GM21360 (cell line): ENCODE data around the gene ADGRG1.

ENCODE experiments used
- ATAC-seq: cut with Tn5 transposase; IDR thresholded peaks from one replicate; pipeline ENCODE4 v1.9.1; 2021; ENCODE audit warnings: mild to moderate bottlenecking, moderate library complexity; ENCODE audit not compliant: unreplicated experiment

The ADGRG1 gene

DNA sequence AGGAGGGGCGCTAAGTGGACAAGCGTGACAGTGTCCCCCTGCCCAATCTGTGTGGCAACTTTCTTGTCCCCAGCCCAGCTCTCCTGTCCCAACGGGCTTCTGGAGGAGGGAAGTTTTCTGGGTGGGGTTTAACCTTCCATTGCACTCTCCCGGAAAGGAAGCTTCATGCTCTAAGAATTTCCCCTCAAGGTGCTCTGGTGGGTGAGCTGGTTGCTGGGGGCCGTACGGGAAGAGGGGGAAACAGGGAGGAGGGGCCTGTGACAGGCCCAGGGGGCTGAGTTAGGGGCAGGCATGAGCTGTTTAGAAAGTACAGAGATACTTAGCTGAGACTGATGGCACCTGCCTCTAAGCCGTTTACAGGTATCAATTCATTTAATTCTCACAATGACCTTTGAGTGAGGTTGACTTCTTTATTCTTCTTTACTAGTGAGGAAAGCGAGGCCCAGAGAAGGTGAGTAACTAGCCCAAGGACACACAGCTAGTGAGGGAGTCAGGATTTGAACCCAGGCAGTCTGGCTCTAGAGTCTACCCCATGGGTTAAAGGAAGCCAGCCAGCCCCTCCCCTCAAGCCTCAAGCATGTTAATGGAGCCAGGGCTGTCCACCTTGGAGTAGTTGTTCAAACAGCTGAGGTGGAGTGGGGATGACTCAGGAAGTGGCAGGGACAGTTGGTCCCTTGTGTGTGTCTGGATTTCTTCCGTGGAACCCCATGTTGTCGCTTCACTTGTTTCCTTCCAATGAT, 18.9 kb downstream of the ADGRG1 start:
- no peak for ATAC-seq

DNA sequence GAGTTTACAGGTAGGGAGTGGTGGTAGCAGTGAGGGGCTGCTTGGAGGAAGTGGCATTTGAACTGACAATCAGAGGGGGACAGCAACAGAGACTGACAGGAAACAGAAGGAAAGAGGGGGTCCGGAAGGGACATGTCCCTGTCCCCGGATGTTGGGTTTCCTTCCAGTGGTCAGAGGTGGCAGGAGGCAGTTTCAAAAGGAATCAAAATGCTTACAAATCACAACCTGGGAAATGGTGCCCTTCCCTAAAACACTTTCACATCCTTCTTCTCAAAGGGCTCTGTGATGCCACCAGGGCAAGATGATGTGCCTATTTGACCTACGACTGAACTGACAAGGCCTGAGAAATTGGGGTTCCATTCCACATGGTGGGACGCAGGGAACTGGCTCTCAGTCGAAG, 19.7 kb downstream of the ADGRG1 start:
- no peak for ATAC-seq

- no peak for ATAC-seq
These were observed 20.4 kb downstream of the ADGRG1 start for GRCh38 chr16:57648581-57649442.

DNA sequence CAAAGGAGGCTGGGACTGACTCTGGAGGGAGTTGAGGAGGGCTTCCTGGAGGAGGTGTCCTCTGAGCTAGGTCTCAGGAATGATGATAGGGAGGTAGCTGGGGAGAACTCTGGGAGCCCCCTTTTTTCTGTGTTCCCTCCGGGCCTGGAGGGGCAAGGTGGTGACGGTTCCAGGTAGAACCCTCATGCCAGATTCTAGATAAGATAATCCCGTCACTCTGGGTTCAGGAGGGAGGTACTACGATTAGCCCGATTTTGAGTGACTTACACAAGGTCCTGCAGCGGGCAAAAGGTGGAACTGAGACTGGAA, 21.0 kb downstream of the ADGRG1 start:
- ATAC-seq, result no peak

DNA sequence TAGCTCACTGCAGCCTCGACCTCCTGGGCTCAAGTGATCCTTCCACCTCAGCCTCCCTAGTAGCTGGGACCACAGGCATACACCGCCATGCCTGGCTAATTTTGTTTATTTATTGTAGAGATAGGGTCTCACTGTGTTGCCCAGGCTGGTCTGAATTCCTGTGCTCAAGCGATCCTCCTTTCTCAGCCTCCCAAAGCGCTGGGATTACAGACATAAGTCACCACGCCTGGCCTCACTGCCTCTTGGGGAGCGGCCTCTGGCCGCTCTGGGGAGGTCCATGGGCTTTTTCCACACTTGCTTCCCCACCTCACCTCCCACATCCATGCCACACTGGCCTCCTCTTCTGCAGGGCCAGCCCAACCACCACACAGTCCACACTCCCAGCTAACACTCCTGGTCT, 21.4 kb downstream of the ADGRG1 start:
- no peak for ATAC-seq

GRCh38 chr16:57651344-57652333, 23.2 kb downstream of the ADGRG1 start:
- ATAC-seq, result no peak

- no peak for ATAC-seq
These were observed 24.5 kb downstream of the ADGRG1 start for GRCh38 chr16:57652695-57653471.

GRCh38 chr16:57653936-57654335, 25.5 kb downstream of the ADGRG1 start:
- no peak for ATAC-seq

DNA sequence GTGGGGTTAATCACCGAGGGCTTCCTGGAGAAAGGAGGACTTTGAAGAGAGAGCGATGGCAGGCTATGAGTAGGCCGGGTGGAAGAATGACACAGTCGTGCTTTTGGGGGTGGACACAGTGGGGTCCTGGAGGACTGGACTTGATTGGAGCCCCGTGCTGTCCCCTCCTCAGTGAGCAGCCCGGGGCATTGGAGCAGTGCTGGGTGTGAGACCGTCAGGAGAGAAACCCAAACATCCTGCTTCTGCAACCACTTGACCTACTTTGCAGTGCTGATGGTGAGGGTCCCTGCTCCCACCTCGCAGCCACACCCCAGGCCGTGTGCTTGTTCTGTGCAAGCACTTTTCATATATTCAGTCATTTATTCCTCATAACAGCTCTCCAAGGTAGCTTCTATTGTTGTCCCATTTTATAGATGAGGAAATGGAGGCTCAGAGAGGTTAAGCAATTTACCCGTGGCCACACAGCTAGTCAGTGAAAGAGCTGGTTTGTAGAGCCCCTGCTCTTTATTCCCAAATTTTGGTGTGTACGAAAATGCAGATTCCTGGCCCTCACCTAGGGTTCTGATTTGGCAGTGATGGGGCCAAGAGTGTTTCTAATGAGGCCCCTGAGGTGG, 28.0 kb downstream of the ADGRG1 start:
- no peak for ATAC-seq

- no peak for ATAC-seq
These were observed 28.8 kb downstream of the ADGRG1 start for GRCh38 chr16:57657228-57657627.

DNA sequence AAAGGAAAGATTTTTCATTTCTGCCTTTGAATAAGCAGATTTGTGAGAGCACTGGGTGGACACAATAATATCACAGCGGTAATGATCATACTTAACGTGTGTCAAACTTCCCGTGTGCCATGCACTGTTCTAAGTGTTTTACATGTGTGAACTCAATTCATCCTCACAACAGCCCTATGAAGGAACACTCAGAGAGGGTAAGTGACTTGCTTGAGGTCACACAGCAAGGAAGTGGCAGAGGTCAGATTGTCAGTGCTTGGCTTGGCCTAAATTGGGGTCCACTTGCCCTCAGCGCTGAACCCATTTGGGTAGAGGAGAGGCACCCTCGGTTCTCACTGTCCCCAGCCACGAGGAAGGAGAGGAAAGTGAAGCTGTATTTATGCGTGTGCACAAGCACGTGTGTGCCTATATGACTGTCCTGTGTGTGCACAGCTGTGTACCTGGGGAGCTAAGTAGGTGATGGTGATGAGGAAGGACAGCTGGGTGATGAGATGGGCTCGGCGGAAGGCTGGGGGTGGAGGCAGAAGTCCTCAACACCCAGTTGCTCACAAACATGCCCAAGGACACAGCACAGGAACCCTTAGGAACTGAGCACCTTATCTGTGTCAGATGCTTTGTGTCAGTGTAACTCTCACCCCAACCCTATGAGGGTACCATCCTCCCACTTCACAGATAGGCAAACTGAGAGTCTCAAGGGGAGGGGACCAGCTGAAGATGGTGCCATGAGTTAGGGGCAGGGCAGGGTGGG, 29.9 kb downstream of the ADGRG1 start:
- ATAC-seq, result no peak

- no peak for ATAC-seq
These were observed 30.6 kb downstream of the ADGRG1 start for GRCh38 chr16:57658878-57659674.

- no peak for ATAC-seq
These were observed 32.5 kb downstream of the ADGRG1 start for GRCh38 chr16:57660715-57661463.

GRCh38 chr16:57661510-57661909, 33.1 kb downstream of the ADGRG1 start:
- no peak for ATAC-seq

GRCh38 chr16:57661936-57662906, 33.8 kb downstream of the ADGRG1 start:
- no peak for ATAC-seq

DNA sequence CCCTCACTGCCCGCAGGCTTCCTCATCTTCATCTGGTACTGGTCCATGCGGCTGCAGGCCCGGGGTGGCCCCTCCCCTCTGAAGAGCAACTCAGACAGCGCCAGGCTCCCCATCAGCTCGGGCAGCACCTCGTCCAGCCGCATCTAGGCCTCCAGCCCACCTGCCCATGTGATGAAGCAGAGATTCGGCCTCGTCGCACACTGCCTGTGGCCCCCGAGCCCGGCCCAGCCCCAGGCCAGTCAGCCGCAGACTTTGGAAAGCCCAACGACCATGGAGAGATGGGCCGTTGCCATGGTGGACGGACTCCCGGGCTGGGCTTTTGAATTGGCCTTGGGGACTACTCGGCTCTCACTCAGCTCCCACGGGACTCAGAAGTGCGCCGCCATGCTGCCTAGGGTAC, 35.0 kb downstream of the ADGRG1 start:
- no peak for ATAC-seq
